ENCODE data around the gene RAB40B.

The RAB40B gene

DNA sequence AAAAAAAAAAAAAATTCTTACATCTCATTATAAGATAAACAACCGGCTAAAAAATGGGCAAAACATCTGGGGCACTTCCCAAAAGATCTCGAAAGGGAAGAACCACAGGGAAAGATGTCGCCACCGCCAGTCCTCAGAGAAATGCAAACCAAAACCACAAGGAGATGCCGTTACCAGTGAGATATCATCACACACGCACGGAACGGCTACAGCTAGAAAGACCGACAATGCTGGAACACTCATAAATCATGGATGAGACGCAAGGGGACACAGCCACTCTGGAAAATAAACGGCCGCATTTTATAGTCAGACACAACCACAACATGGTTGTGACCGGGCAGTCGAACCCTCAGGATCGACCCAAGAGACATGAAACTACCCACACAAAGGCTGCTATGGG is 74.8 kb downstream of the RAB40B start:
- TF ChIP-seq ESRRG (CRISPR knock-in tag; IDR thresholded peaks at IDR 0.05) (no peak), ZC3H10 (CRISPR knock-in tag; IDR thresholded peaks at IDR 0.05) (no peak), TOX (CRISPR knock-in tag; IDR thresholded peaks at IDR 0.05; ENCODE audit: borderline replicate concordance) (no peak), ARNTL (CRISPR knock-in tag; IDR thresholded peaks at IDR 0.05; ENCODE audit: borderline replicate concordance, low read depth) (no peak), CSRNP3 (CRISPR knock-in tag; IDR thresholded peaks at IDR 0.05) (no peak), OSR1 (CRISPR knock-in tag; IDR thresholded peaks at IDR 0.05) (no peak), ISL1 (CRISPR knock-in tag; IDR thresholded peaks at IDR 0.05) (no peak)
- TF ChIP-seq, protein P1, sequence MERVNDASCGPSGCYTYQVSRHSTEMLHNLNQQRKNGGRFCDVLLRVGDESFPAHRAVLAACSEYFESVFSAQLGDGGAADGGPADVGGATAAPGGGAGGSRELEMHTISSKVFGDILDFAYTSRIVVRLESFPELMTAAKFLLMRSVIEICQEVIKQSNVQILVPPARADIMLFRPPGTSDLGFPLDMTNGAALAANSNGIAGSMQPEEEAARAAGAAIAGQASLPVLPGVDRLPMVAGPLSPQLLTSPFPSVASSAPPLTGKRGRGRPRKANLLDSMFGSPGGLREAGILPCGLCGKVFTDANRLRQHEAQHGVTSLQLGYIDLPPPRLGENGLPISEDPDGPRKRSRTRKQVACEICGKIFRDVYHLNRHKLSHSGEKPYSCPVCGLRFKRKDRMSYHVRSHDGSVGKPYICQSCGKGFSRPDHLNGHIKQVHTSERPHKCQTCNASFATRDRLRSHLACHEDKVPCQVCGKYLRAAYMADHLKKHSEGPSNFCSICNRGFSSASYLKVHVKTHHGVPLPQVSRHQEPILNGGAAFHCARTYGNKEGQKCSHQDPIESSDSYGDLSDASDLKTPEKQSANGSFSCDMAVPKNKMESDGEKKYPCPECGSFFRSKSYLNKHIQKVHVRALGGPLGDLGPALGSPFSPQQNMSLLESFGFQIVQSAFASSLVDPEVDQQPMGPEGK (CRISPR knock-in tag; IDR thresholded peaks at IDR 0.05; ENCODE audit: borderline replicate concordance): no peak

DNA sequence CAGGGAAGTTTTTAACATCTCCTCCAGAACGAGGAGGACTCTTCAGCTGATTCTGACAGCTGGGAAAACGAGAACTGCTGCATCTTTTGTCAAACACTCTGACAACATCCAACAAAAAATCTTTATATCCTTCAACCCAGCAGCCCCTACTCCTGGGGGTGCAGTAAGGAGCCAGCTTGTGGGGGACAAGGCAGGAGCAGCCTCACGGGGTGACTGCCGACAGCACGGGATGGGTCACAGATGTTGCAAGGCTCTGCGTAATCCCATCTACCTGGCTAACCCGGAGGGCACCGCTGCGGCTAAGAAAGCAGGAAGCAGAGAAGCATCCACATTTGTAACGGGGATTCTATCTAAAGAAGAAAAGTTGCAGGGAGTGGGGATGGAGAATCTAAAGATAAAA is 78.9 kb downstream of the RAB40B start:
- ATAC-seq: no peak
- no peak for TF ChIP-seq TSHZ2 (CRISPR knock-in tag; IDR thresholded peaks at IDR 0.05)
- TF ChIP-seq PPARA (CRISPR knock-in tag; IDR thresholded peaks at IDR 0.05; ENCODE audit: borderline replicate concordance): no peak
- TF ChIP-seq ARNTL (CRISPR knock-in tag; IDR thresholded peaks at IDR 0.05; ENCODE audit: borderline replicate concordance, low read depth): no peak
- TF ChIP-seq CSRNP3 (CRISPR knock-in tag; IDR thresholded peaks at IDR 0.05): no peak
- no peak for TF ChIP-seq RARB (CRISPR knock-in tag; IDR thresholded peaks at IDR 0.05)
- no peak for TF ChIP-seq TOX (CRISPR knock-in tag; IDR thresholded peaks at IDR 0.05; ENCODE audit: borderline replicate concordance)
- TF ChIP-seq CSDC2 (CRISPR knock-in tag; IDR thresholded peaks at IDR 0.05): no peak
- TF ChIP-seq GLIS3 (CRISPR knock-in tag; IDR thresholded peaks at IDR 0.05): no peak
- no peak for TF ChIP-seq ZNF8 (CRISPR knock-in tag; IDR thresholded peaks at IDR 0.05)

More for the DNA sequence above, 74.8 kb downstream of the RAB40B start:
- no peak for ATAC-seq

DNA sequence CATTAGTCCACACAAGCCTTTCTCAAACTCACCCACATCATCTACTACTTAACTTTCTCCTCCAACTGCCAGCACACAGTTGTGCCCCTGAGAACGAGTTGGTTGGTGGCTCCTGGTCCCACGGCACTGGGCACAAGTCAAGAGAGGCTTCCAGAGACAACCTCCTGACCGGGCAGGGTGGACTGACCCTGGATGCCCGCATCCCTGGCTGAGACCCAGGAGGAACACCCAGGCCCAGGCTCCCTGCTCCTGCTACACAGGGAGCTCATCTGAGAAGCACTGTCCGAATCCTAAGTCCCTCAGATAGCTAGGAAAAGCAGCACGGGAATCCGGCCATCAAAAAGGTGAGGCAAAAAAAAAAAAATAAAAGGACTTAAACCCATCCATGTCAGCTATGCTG is 79.3 kb downstream of the RAB40B start:
- ATAC-seq: no peak
- TF ChIP-seq POU6F1 (CRISPR knock-in tag; IDR thresholded peaks at IDR 0.05; ENCODE audit: borderline replicate concordance, low read depth) (no peak), ZNF565 (CRISPR knock-in tag; conservative IDR thresholded peaks at IDR 0.05; ENCODE audit: low read depth) (no peak), PPARA (CRISPR knock-in tag; IDR thresholded peaks at IDR 0.05; ENCODE audit: borderline replicate concordance) (no peak), TSHZ2 (CRISPR knock-in tag; IDR thresholded peaks at IDR 0.05) (no peak), CSDC2 (CRISPR knock-in tag; IDR thresholded peaks at IDR 0.05) (no peak), TCF4 (CRISPR knock-in tag; IDR thresholded peaks at IDR 0.05; ENCODE audit: borderline replicate concordance) (no peak), OSR1 (CRISPR knock-in tag; IDR thresholded peaks at IDR 0.05) (no peak), SNAI2 (CRISPR knock-in tag; IDR thresholded peaks at IDR 0.05) (no peak), BACH2 (CRISPR knock-in tag; IDR thresholded peaks at IDR 0.05; ENCODE audit: borderline replicate concordance) (no peak), GLIS3 (CRISPR knock-in tag; IDR thresholded peaks at IDR 0.05) (no peak), ARNTL (CRISPR knock-in tag; IDR thresholded peaks at IDR 0.05; ENCODE audit: borderline replicate concordance, low read depth) (no peak), TOX (CRISPR knock-in tag; IDR thresholded peaks at IDR 0.05; ENCODE audit: borderline replicate concordance) (no peak), ZC3H10 (CRISPR knock-in tag; IDR thresholded peaks at IDR 0.05) (no peak), ZFP3 (CRISPR knock-in tag; IDR thresholded peaks at IDR 0.05) (no peak), CSRNP3 (CRISPR knock-in tag; IDR thresholded peaks at IDR 0.05) (no peak), ZNF8 (CRISPR knock-in tag; IDR thresholded peaks at IDR 0.05) (no peak)
- TF ChIP-seq, protein P1 (CRISPR knock-in tag; IDR thresholded peaks at IDR 0.05; ENCODE audit: borderline replicate concordance): no peak

Data from SK-N-SH treated with all-trans-retinoic acid at 6 μM for 48 hours (cell line).